ENCODE data around the gene MSH4. TPM values are rescaled to one million over a fixed set of nuclear protein-coding genes. Genes with fewer than 3 reads are reported as not detected.

MSH4 gene
- total RNA-seq, 8 experiments from 2014 or later, result 0.11 to 0.51 (median 0.22) TPM

Other genes starting within 250 kb of the MSH4 start
- 10 to 100 TPM in 5 of 8 experiments, not detected in 3; 27.7 to 58.8 (median 52.0) TPM for gene SLC44A5, start 185.8 kb upstream of the MSH4 start, total RNA-seq
- gene ACADM, start 72.2 kb upstream of the MSH4 start, total RNA-seq, result 10 to 100 TPM; 50.8 to 90.6 (median 65.0) TPM
- 100 to 1,000 TPM in 7 of 8 experiments, 10 to 100 TPM in 1; 95.3 to 179 (median 145) TPM for gene RABGGTB, start 10.6 kb upstream of the MSH4 start, total RNA-seq
- not detected for gene ASB17, start 135.5 kb downstream of the MSH4 start, total RNA-seq

Data from motor neuron (in vitro differentiated cells).